ENCODE results near the gene GDF3. TPM values are rescaled to one million over a fixed set of nuclear protein-coding genes. Genes with fewer than 3 reads are reported as not detected.

GDF3 gene
- total and polyA plus RNA-seq, 8 donors = not detected

DNA sequence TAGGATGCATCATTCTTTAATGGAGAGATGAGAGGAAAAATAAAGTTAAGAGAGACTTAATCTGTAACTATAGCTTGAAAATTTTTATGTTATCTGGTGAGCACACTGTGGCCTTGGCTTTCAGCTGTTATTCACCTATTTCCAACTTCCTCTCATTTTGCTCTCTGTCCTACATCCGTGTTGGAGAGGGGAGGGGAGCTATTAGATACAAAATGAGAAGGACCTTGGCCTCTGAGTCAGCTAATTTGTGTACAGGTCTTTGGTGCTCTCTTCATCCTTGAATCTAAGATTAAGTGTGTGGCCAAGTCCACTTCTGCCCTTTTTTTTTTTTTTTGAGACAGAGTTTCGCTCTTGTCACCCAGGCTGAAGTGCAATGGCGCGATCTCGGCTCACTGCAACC lies 29.0 kb downstream of the GDF3 start:
- H3K27ac ChIP-seq = peak overlapping the region in 1 of 5 donors; percentile 32
- no peaks in the 10 kb centered on the region for H3K9me3 ChIP-seq
- peak in 1 of 2 donors; percentile 67 for DNase-seq
- no peak overlapping the region for H3K4me3 ChIP-seq
- intact Hi-C loops (cut with DNase I; ENCODE audit: low total_unique reads) = no loop called here
- H3K27me3 ChIP-seq = no peaks in the 10 kb centered on the region
- TF ChIP-seq EP300 (IDR thresholded peaks at IDR 0.05) (no peak), POLR2A (IDR thresholded peaks at IDR 0.05) (no peak), POLR2AphosphoS5 (IDR thresholded peaks at IDR 0.05) (no peak)
- TF ChIP-seq, protein P1, sequence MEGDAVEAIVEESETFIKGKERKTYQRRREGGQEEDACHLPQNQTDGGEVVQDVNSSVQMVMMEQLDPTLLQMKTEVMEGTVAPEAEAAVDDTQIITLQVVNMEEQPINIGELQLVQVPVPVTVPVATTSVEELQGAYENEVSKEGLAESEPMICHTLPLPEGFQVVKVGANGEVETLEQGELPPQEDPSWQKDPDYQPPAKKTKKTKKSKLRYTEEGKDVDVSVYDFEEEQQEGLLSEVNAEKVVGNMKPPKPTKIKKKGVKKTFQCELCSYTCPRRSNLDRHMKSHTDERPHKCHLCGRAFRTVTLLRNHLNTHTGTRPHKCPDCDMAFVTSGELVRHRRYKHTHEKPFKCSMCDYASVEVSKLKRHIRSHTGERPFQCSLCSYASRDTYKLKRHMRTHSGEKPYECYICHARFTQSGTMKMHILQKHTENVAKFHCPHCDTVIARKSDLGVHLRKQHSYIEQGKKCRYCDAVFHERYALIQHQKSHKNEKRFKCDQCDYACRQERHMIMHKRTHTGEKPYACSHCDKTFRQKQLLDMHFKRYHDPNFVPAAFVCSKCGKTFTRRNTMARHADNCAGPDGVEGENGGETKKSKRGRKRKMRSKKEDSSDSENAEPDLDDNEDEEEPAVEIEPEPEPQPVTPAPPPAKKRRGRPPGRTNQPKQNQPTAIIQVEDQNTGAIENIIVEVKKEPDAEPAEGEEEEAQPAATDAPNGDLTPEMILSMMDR (IDR thresholded peaks at IDR 0.05) = no peak
- WGBS, 5 donors = 71 to 90% (median 81%) methylated on average over 5 of the region's 5 CpGs
- H3K4me1 ChIP-seq = no peaks in the 10 kb centered on the region
- H3K36me3 ChIP-seq = no peaks in the 10 kb centered on the region

DNA sequence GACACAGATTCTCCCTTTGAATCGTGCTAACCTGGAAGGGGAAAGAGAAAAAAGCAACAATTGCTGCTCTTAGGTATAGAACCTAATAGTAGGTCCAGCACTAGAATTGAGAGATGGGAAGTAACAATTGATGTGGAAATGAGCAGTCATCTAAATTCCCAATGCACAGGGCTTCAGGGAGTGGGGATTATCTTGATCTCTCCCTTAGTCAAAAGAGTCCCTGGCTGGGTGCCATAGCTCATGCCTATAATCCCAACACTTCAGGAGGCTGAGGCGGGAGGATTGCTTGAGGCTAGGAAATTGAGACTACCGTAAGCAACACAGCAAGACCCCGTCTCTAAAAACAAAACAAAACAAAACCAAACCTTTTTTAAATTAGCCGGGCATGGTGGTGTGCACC lies 33.8 kb downstream of the GDF3 start:
- Histone ChIP-seq H3K27ac (no peak overlapping the region), H3K4me3 (no peak overlapping the region), H3K4me1 (no peaks in the 10 kb centered on the region), H3K9me3 (no peaks in the 10 kb centered on the region), H3K27me3 (no peaks in the 10 kb centered on the region), H3K36me3 (no peaks in the 10 kb centered on the region)
- WGBS, 5 donors = 65 to 89% (median 77%) methylated on average over 5 of the region's 5 CpGs
- intact Hi-C loops (cut with DNase I; ENCODE audit: low total_unique reads) = no loop called here
- TF ChIP-seq POLR2AphosphoS5 (IDR thresholded peaks at IDR 0.05) (no peak), POLR2A (IDR thresholded peaks at IDR 0.05) (no peak), EP300 (IDR thresholded peaks at IDR 0.05) (no peak)
- TF ChIP-seq, protein P1 (IDR thresholded peaks at IDR 0.05) = no peak
- no peak for DNase-seq

DNA sequence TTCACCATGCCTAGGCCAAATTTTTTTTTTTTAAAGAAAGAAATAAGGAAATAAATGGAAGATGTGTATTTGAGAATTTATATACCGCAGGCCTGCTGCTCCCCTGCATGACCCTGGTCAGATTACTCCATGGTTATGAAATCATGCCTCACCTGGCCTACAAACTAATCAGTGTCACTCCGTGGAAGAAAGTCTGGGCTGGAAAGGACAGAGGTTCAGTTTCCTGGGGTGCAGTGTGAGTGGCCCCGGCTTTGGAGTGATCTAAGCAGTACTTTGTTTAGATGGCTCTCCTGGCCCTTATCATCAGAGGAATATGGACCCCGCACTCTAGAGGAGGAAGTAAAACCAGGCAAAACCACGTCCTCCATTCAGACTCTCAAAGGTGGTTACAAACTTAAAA lies 39.5 kb downstream of the GDF3 start:
- DNase-seq = no peak
- intact Hi-C loops (cut with DNase I; ENCODE audit: low total_unique reads) = no loop called here
- no peak for TF ChIP-seq POLR2AphosphoS5 (IDR thresholded peaks at IDR 0.05)
- TF ChIP-seq, protein P1 (IDR thresholded peaks at IDR 0.05) = no peak
- no peak overlapping the region for H3K27ac ChIP-seq
- no peaks in the 10 kb centered on the region for H3K36me3 ChIP-seq
- no peaks in the 10 kb centered on the region for H3K27me3 ChIP-seq
- H3K9me3 ChIP-seq = no peaks in the 10 kb centered on the region
- 61 to 73% (median 68%) methylated on average over 5 of the region's 5 CpGs for WGBS, 5 donors
- no peaks in the 10 kb centered on the region for H3K4me1 ChIP-seq
- no peak overlapping the region for H3K4me3 ChIP-seq

DNA sequence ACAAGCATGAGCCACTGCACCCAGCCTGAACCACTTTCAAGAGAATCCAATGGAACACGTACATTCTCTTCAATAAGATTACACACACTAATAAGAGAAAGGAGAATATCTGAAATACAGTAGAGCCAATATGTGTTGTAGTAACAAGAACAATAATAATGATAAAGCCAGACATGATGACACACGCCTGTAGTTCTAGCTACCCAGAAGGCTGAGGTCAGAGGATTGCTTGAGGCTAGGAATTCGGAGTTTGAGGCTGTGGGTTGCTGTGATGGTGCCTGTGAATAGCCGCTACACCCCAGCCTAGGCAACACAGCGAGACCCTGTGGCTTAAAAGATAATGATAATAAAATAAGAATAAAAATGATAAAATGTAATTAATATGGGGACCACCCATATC lies 45.5 kb downstream of the GDF3 start:
- no peak for DNase-seq
- Histone ChIP-seq H3K9me3 (no peaks in the 10 kb centered on the region), H3K27ac (no peak overlapping the region), H3K4me1 (no peaks in the 10 kb centered on the region), H3K4me3 (no peak overlapping the region), H3K36me3 (no peaks in the 10 kb centered on the region), H3K27me3 (no peaks in the 10 kb centered on the region)
- TF ChIP-seq POLR2A (IDR thresholded peaks at IDR 0.05) (no peak), EP300 (IDR thresholded peaks at IDR 0.05) (no peak), POLR2AphosphoS5 (IDR thresholded peaks at IDR 0.05) (no peak)
- TF ChIP-seq, protein P1 (IDR thresholded peaks at IDR 0.05) = no peak
- 85 to 94% (median 90%) methylated on average over 5 of the region's 5 CpGs for whole genome bisulfite sequencing, 5 donors
- intact Hi-C loops (cut with DNase I; ENCODE audit: low total_unique reads) = no loop called here

Measured in stomach (tissue), 9 donors.